Right cardiac atrium (tissue), 5 donors: ENCODE data around the gene DENND1A. TPM values are rescaled to one million over a fixed set of nuclear protein-coding genes. Genes with fewer than 3 reads are reported as not detected.
A peak's percentile ranks its signal among the peaks of the same experiment; 100 is the strongest.
"Not testable (repeated sequence)": the region's sequence is repeated elsewhere in the genome, so short reads cannot be mapped to it uniquely, and the experiment has no call there.

Experiments used
- ATAC-seq, 2 donors: fragments of 200-7000 bp; cut with Tn5 transposase; one replicate each; pipeline versions ENCODE4 v1.8.0 to v1.9.1; 2020; ENCODE audit warnings: moderate library complexity in 2 of 2, mild to moderate bottlenecking in 1 of 2
- DNase-seq, 3 donors: peaks; one replicate each; pipeline ENCODE4 v3.0.0-alpha.2; 2020
- H3K27ac ChIP-seq: one replicate; pipeline ENCODE4 v1.5.1; 2013; ENCODE audit warnings: mild to moderate bottlenecking, low read length, control low read depth, moderate library complexity
- H3K27me3 ChIP-seq: one replicate; pipeline ENCODE4 v1.6.1; 2013; ENCODE audit not compliant: control insufficient read depth, insufficient read depth
- H3K4me1 ChIP-seq: one replicate; pipeline ENCODE4 v1.6.1; 2013; ENCODE audit warnings: low read length; ENCODE audit not compliant: control insufficient read depth, insufficient read depth
- H3K4me3 ChIP-seq: one replicate; pipeline ENCODE4 v1.5.1; 2013; ENCODE audit warnings: low read length, control low read depth
- H3K9me3 ChIP-seq: one replicate; pipeline ENCODE4 v1.6.1; 2013; ENCODE audit warnings: low read length; ENCODE audit not compliant: control insufficient read depth
- WGBS: extraction: QIAGEN DNeasy Blood & Tissue Kit; methylation state at CpG from one replicate; pipeline ENCODE4 v1.1.7; 2013; 5-methylcytosine and 5-hydroxymethylcytosine counted together
- intact Hi-C, 4 donors: fragments of 100-400 bp; cut with DNase I; formaldehyde crosslinking; loops; one replicate each; pipeline versions ENCODE4 v1.11.0 to v1.14.0; 2022 to 2023
- polyA plus RNA-seq: library from polyadenylated mRNA; stranded (reverse); fragments of 200-250 nt; gene quantifications from one replicate; pipeline ENCODE4 v1.2.3, GENCODE V29; 2013
- total RNA-seq, 4 donors: library from RNA; stranded (reverse); fragmentation: NEBNext Ultra II Directional; extraction: Animal tissue kit (Norgen Biotek cat#: 25700); gene quantifications; one replicate each; pipeline ENCODE4 v1.2.1, GENCODE V29; 2021
- donor health status: healthy with polysubstance abuse.
- donor health status: DM: no; HTN: yes; CAD: no.
- donor health status: DM: no; HTN: no; CAD: no.
- donor health status: DM: no; HTN: yes; CAD: no; lungs with severe emphysema.
- donor health status: DM: yes; HTN: yes; CAD: no.

The DENND1A gene
- total and polyA plus RNA-seq, 5 donors: 11.4 to 19.3 (median 17.4) TPM

GRCh38 chr9:123832858-123833650 is 96.9 kb downstream of the DENND1A start:
- no peaks in the 10 kb centered on the region for H3K9me3 ChIP-seq
- H3K4me3 ChIP-seq: no peak overlapping the region
- H3K4me1 ChIP-seq: peaks cover 2% of the 10 kb centered on the region
- DNase-seq (peak in 1 of 3 donors; percentile 47), ATAC-seq (no peak)
- intact Hi-C loops: no loop called here
- H3K27me3 ChIP-seq: no peaks in the 10 kb centered on the region
- 86% methylated on average over 8 of the region's 8 CpGs for WGBS
- no peak overlapping the region for H3K27ac ChIP-seq

DNA sequence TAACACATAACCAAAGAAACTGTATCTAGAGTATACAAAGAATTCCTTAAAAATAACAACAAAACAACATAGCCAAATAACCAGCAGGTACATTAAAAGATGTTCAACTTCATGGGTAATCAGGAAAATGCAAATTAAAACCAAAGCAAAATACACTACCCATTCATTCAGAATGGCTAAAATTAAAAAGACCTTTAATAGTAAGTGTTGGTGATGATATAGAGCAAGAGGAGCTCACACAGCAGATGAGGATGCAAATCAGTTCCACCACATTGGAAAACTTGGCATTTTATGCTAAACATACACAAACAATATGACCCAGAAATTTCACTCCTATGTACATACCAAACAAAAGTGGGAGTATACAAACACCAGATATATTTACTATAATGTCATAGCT is 97.8 kb downstream of the DENND1A start:
- H3K9me3 ChIP-seq: no peaks in the 10 kb centered on the region
- H3K27ac ChIP-seq: no peak overlapping the region
- intact Hi-C loops: no loop called here
- no peak for DNase-seq
- peaks cover 2% of the 10 kb centered on the region for H3K4me1 ChIP-seq
- no peak for ATAC-seq
- no peaks in the 10 kb centered on the region for H3K27me3 ChIP-seq
- no peak overlapping the region for H3K4me3 ChIP-seq

- intact Hi-C loops: loop anchor here in 1 of 4 donors (10.0 kb wide), 1 partner anchor 64 kb away; no protein-coding TSS in a partner anchor
- DNase-seq (no peak), ATAC-seq (no peak)
- no peak overlapping the region for H3K4me3 ChIP-seq
- H3K9me3 ChIP-seq: no peaks in the 10 kb centered on the region
- H3K27ac ChIP-seq: no peak overlapping the region
- no peaks in the 10 kb centered on the region for H3K27me3 ChIP-seq
- H3K4me1 ChIP-seq: peaks cover 2% of the 10 kb centered on the region
Measured at GRCh38 chr9:123828449-123828848, 101.5 kb downstream of the DENND1A start.

DNA sequence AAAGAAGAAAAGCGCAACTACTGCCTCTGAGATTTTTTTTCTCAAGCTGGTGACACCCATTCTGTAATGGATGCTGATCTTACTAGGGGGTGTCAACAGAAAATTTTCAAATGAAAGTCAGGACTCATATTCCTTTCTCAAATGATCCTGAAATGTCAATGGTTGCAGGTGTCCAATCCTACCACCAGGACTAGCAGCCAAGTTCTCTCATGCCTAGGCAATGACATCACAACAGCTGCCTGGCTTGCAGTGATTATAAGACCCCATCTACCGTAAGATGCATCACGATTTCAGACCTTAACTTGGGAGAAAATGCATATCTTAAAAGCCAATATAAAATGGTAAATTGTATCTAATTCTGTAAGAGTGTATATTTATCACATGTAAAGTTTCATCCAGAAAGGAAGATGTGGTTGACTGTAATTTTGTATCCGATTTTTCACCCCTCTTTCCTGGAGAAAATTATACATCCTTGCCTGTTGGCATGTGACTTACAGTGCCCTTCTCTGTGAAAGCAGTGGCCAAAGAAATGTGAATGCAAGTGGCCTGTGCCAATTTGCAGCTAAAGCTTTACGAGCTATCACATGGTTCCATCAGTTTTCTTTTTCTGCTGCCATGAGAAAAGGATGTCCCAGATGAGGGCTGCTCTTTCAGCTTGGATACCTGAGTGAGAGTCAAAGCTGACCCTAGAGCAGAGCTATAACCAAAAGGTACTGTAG is 104.4 kb downstream of the DENND1A start:
- intact Hi-C loops: loop anchor here in 1 of 4 donors (10.0 kb wide), 1 partner anchor 61 kb away; no protein-coding TSS in a partner anchor

GRCh38 chr9:123823194-123823947 is 106.6 kb downstream of the DENND1A start:
- H3K9me3 ChIP-seq: no peaks in the 10 kb centered on the region
- intact Hi-C loops: loop anchor here in 1 of 4 donors (10.0 kb wide), 1 partner anchor 59 kb away; no protein-coding TSS in a partner anchor
- 88% methylated on average over 7 of the region's 7 CpGs for WGBS

More for the DNA sequence above, 104.4 kb downstream of the DENND1A start:
- Histone ChIP-seq H3K27ac (no peak overlapping the region), H3K9me3 (no peaks in the 10 kb centered on the region), H3K4me3 (no peak overlapping the region), H3K27me3 (no peaks in the 10 kb centered on the region), H3K4me1 (peaks cover 2% of the 10 kb centered on the region)
- WGBS: 86% methylated on average over 5 of the region's 5 CpGs
- ATAC-seq (no peak), DNase-seq (no peak)

DNA sequence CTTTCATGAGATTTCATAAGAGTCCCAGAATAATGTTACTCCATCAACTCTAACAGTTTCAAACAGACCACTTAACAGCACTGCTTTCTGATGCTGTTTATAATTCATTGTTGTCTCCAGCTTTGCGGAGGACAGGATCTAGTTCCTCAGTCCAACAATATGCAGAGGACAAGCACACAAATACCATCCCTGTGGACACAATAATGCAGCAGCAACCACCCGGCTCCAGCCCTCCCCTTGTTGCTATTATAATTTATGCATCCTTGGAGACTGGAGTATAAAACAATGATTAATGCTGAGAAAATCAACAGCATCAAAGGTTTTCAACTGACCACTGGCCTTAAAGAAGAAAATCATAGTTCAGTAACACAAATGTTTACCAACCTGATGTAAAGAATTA is 108.3 kb downstream of the DENND1A start:
- no peak overlapping the region for H3K27ac ChIP-seq
- peaks cover 2% of the 10 kb centered on the region for H3K4me1 ChIP-seq
- intact Hi-C loops: loop anchor here in 1 of 4 donors (10.0 kb wide), 1 partner anchor 57 kb away; no protein-coding TSS in a partner anchor
- 75% methylated on average over 2 of the region's 2 CpGs for WGBS
- H3K4me3 ChIP-seq: no peak overlapping the region
- DNase-seq (no peak), ATAC-seq (no peak)
- H3K9me3 ChIP-seq: no peaks in the 10 kb centered on the region
- H3K27me3 ChIP-seq: no peaks in the 10 kb centered on the region

More at GRCh38 chr9:123823194-123823947, 106.6 kb downstream of the DENND1A start:
- no peak overlapping the region for H3K4me3 ChIP-seq
- no peak overlapping the region for H3K27ac ChIP-seq
- no peak for ATAC-seq
- no peaks in the 10 kb centered on the region for H3K27me3 ChIP-seq
- no peak for DNase-seq
- peaks cover 2% of the 10 kb centered on the region for H3K4me1 ChIP-seq

GRCh38 chr9:123820139-123820538 is 109.8 kb downstream of the DENND1A start:
- intact Hi-C loops: loop anchor here in 1 of 4 donors (10.0 kb wide), 1 partner anchor 55 kb away; no protein-coding TSS in a partner anchor
- DNase-seq (no peak), ATAC-seq (no peak)
- H3K9me3 ChIP-seq: no peaks in the 10 kb centered on the region
- 92% methylated on average over 4 of the region's 4 CpGs for WGBS
- no peak overlapping the region for H3K27ac ChIP-seq
- H3K27me3 ChIP-seq: no peaks in the 10 kb centered on the region
- no peak overlapping the region for H3K4me3 ChIP-seq
- H3K4me1 ChIP-seq: no peaks in the 10 kb centered on the region

- 73% methylated on average over 5 of the region's 5 CpGs for WGBS
Measured at GRCh38 chr9:123816817-123817472, 113.0 kb downstream of the DENND1A start.

DNA sequence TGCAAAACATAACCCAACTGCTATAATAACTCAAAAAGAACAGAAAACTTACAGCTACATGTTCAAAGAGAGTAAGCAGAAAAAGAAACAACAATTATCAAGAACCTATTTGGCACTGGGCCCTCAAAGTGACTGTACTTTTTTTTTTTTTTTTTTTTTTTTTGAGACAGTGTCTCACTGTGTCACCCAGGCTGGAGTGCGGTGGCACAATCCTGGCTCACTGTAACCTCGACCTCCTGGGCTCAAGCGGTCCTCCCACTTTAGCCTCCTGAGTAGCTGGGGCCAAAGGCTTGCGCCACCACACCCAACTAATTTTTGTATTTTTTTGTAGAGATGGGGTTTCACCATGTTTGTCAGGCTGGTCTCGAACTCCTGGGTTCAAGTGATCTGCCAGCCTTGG is 114.1 kb downstream of the DENND1A start:
- WGBS: 97% methylated on average over 5 of the region's 5 CpGs
- DNase-seq, ATAC-seq, H3K27ac ChIP-seq, intact Hi-C loops, H3K4me3 ChIP-seq, H3K4me1 ChIP-seq, H3K27me3 ChIP-seq, H3K9me3 ChIP-seq: not testable (repeated sequence)

More at GRCh38 chr9:123816817-123817472, 113.0 kb downstream of the DENND1A start:
- intact Hi-C loops: no loop called here
- Histone ChIP-seq H3K27me3 (no peaks in the 10 kb centered on the region), H3K27ac (no peak overlapping the region), H3K4me1 (no peaks in the 10 kb centered on the region), H3K4me3 (no peak overlapping the region), H3K9me3 (no peaks in the 10 kb centered on the region)
- DNase-seq (no peak), ATAC-seq (peak in 1 of 2 donors; percentile 23)

GRCh38 chr9:123814496-123814895 is 115.4 kb downstream of the DENND1A start:
- WGBS: 84% methylated on average over 1 of the region's 1 CpG
- Histone ChIP-seq H3K27me3 (no peaks in the 10 kb centered on the region), H3K9me3 (no peaks in the 10 kb centered on the region), H3K4me1 (no peaks in the 10 kb centered on the region), H3K4me3 (no peak overlapping the region), H3K27ac (no peak overlapping the region)
- ATAC-seq: no peak
- intact Hi-C loops: no loop called here
- no peak for DNase-seq
